Measurements from ENCODE around the gene FGGY. TPM values are rescaled to one million over a fixed set of nuclear protein-coding genes. Genes with fewer than 3 reads are reported as not detected.
A peak's percentile ranks its signal among the peaks of the same experiment; 100 is the strongest.

FGGY gene
- total RNA-seq, 4 donors from 2014 or later, result 24.9 to 35.9 (median 30.5) TPM

DNA sequence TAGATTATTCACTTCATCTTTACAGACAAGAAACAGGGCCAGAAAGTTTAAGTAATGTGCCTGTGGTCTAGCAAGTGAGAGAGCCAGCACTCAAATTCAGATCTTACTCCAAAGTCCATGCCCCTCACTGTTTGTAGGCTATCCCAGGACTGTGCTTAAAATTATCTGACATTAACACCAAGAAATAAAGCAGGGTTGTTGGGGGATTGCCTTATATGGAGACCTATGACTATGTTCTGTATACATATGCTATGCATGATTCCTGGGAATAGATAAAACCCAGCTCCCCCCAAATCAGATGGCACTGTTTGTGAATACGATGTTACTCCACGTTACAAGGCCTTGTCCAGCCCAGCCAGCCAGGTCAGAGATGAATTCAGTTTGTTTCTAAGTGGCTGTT is 386.3 kb downstream of the FGGY start:
- intact Hi-C loops (cut with DNase I; ENCODE audit: low total_unique reads), result loop anchor here (2.0 kb wide), 1 partner anchor 256 kb away; no protein-coding TSS in a partner anchor
- peaks cover 50 to 79% of the 10 kb centered on the region in 2 donors for H3K4me1 ChIP-seq
- DNase-seq, result no peak
- H3K4me3 ChIP-seq, result no peak overlapping the region
- no peak for TF ChIP-seq POLR2A (IDR thresholded peaks at IDR 0.05)
- TF ChIP-seq, protein P1, sequence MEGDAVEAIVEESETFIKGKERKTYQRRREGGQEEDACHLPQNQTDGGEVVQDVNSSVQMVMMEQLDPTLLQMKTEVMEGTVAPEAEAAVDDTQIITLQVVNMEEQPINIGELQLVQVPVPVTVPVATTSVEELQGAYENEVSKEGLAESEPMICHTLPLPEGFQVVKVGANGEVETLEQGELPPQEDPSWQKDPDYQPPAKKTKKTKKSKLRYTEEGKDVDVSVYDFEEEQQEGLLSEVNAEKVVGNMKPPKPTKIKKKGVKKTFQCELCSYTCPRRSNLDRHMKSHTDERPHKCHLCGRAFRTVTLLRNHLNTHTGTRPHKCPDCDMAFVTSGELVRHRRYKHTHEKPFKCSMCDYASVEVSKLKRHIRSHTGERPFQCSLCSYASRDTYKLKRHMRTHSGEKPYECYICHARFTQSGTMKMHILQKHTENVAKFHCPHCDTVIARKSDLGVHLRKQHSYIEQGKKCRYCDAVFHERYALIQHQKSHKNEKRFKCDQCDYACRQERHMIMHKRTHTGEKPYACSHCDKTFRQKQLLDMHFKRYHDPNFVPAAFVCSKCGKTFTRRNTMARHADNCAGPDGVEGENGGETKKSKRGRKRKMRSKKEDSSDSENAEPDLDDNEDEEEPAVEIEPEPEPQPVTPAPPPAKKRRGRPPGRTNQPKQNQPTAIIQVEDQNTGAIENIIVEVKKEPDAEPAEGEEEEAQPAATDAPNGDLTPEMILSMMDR (IDR thresholded peaks at IDR 0.05 in 4 of 5, conservative IDR thresholded peaks at IDR 0.05 in 1 of 5), result no peak
- H3K27me3 ChIP-seq, result no peaks in the 10 kb centered on the region
- ATAC-seq, result no peak
- peak overlapping the region; percentile 85 to 89 (median 87) for H3K27ac ChIP-seq
- in situ Hi-C loops (cut with MboI; ENCODE audit: low sequenced_read_pairs in 4 of 4), result loop anchor here (10.0 to 25.0 kb wide), 4 partner anchors 78 to 388 kb away; partner anchors contain the start of gene FGGY (in 1 of the 4)
- no peaks in the 10 kb centered on the region for H3K9me3 ChIP-seq
- H3K36me3 ChIP-seq, result no peaks in the 10 kb centered on the region

- in situ Hi-C loops (cut with MboI; ENCODE audit: low sequenced_read_pairs in 4 of 4) (loop anchor here (10.0 to 25.0 kb wide), 4 partner anchors 80 to 390 kb away; partner anchors contain the start of gene FGGY (in 1 of the 4)), intact Hi-C loops (cut with DNase I; ENCODE audit: low total_unique reads) (loop anchor here (5.0 kb wide), 2 partner anchors 542 to 712 kb away; no protein-coding TSS in a partner anchor)
- Histone ChIP-seq H3K4me3 (no peak overlapping the region), H3K9me3 (no peaks in the 10 kb centered on the region), H3K27me3 (no peaks in the 10 kb centered on the region), H3K4me1 (peaks cover 63 to 92% of the 10 kb centered on the region in 2 donors), H3K36me3 (no peaks in the 10 kb centered on the region), H3K27ac (peak overlapping the region; percentile 85 to 89 (median 87))
- no peak for DNase-seq
- no peak for ATAC-seq
- no peak for TF ChIP-seq POLR2A (IDR thresholded peaks at IDR 0.05)
- TF ChIP-seq, protein P1 (IDR thresholded peaks at IDR 0.05 in 4 of 5, conservative IDR thresholded peaks at IDR 0.05 in 1 of 5), result no peak
These were observed 387.8 kb downstream of the FGGY start for GRCh38 chr1:59684698-59685097.

- in situ Hi-C loops (cut with MboI; ENCODE audit: low sequenced_read_pairs in 4 of 4) (loop anchor here (10.0 to 25.0 kb wide), 4 partner anchors 80 to 390 kb away; partner anchors contain the start of gene FGGY (in 1 of the 4)), intact Hi-C loops (cut with DNase I; ENCODE audit: low total_unique reads) (loop anchor here (5.0 kb wide), 2 partner anchors 543 to 713 kb away; no protein-coding TSS in a partner anchor)
- Histone ChIP-seq H3K27ac (peak overlapping the region; percentile 85 to 89 (median 87)), H3K4me3 (no peak overlapping the region), H3K27me3 (no peaks in the 10 kb centered on the region), H3K4me1 (peaks cover 67 to 92% of the 10 kb centered on the region in 2 donors), H3K36me3 (no peaks in the 10 kb centered on the region), H3K9me3 (no peaks in the 10 kb centered on the region)
- no peak for TF ChIP-seq POLR2A (IDR thresholded peaks at IDR 0.05)
- TF ChIP-seq, protein P1 (IDR thresholded peaks at IDR 0.05 in 4 of 5, conservative IDR thresholded peaks at IDR 0.05 in 1 of 5), result no peak
- no peak for DNase-seq
- no peak for ATAC-seq
These were observed 388.2 kb downstream of the FGGY start for GRCh38 chr1:59685101-59685500.

GRCh38 chr1:59685666-59686065 is 388.8 kb downstream of the FGGY start:
- no peaks in the 10 kb centered on the region for H3K27me3 ChIP-seq
- no peak for TF ChIP-seq POLR2A (IDR thresholded peaks at IDR 0.05)
- TF ChIP-seq, protein P1 (IDR thresholded peaks at IDR 0.05 in 4 of 5, conservative IDR thresholded peaks at IDR 0.05 in 1 of 5), result no peak
- ATAC-seq (no peak), DNase-seq (no peak)
- H3K4me3 ChIP-seq, result no peak overlapping the region
- intact Hi-C loops (cut with DNase I; ENCODE audit: low total_unique reads) (loop anchor here (5.0 kb wide), 2 partner anchors 543 to 713 kb away; no protein-coding TSS in a partner anchor), in situ Hi-C loops (cut with MboI; ENCODE audit: low sequenced_read_pairs in 4 of 4) (loop anchor here (10.0 to 25.0 kb wide), 4 partner anchors 81 to 391 kb away; partner anchors contain the start of gene FGGY (in 1 of the 4))
- peak overlapping the region; percentile 85 to 89 (median 87) for H3K27ac ChIP-seq
- H3K36me3 ChIP-seq, result no peaks in the 10 kb centered on the region
- H3K9me3 ChIP-seq, result no peaks in the 10 kb centered on the region
- peaks cover 73 to 95% of the 10 kb centered on the region in 2 donors for H3K4me1 ChIP-seq
